ENCODE results near the gene ZC3HAV1.

Gene ZC3HAV1

GRCh38 chr7:139049111-139049510 is 60.4 kb downstream of the ZC3HAV1 start:
- no peak for DNase-seq (ENCODE audit: low read depth)
- H3K4me3 ChIP-seq (ENCODE audit: control insufficient read depth, low read depth, low read length) = no peak overlapping the region
- TF ChIP-seq CTCF (IDR thresholded peaks at IDR 0.05; ENCODE audit: control insufficient read depth, insufficient read depth, low read depth, low read length, missing control alignments) = no peak

- DNase-seq (ENCODE audit: low read depth) = no peak
- no peak for TF ChIP-seq CTCF (IDR thresholded peaks at IDR 0.05; ENCODE audit: control insufficient read depth, insufficient read depth, low read depth, low read length, missing control alignments)
- H3K4me3 ChIP-seq (ENCODE audit: control insufficient read depth, low read depth, low read length) = no peak overlapping the region
Measured at GRCh38 chr7:139047970-139048369, 61.5 kb downstream of the ZC3HAV1 start.

GRCh38 chr7:139046143-139046542 is 63.4 kb downstream of the ZC3HAV1 start:
- H3K4me3 ChIP-seq (ENCODE audit: control insufficient read depth, low read depth, low read length) = no peak overlapping the region
- DNase-seq (ENCODE audit: low read depth) = no peak
- no peak for TF ChIP-seq CTCF (IDR thresholded peaks at IDR 0.05; ENCODE audit: control insufficient read depth, insufficient read depth, low read depth, low read length, missing control alignments)

GRCh38 chr7:139044813-139045794 is 64.4 kb downstream of the ZC3HAV1 start:
- no peak for DNase-seq (ENCODE audit: low read depth)
- TF ChIP-seq CTCF (IDR thresholded peaks at IDR 0.05; ENCODE audit: control insufficient read depth, insufficient read depth, low read depth, low read length, missing control alignments) = no peak
- no peak overlapping the region for H3K4me3 ChIP-seq (ENCODE audit: control insufficient read depth, low read depth, low read length)

- no peak for DNase-seq (ENCODE audit: low read depth)
- TF ChIP-seq CTCF (IDR thresholded peaks at IDR 0.05; ENCODE audit: control insufficient read depth, insufficient read depth, low read depth, low read length, missing control alignments) = no peak
- H3K4me3 ChIP-seq (ENCODE audit: control insufficient read depth, low read depth, low read length) = no peak overlapping the region
Measured at GRCh38 chr7:139043823-139044812, 65.4 kb downstream of the ZC3HAV1 start.

GRCh38 chr7:139041378-139042085 is 68.0 kb downstream of the ZC3HAV1 start:
- TF ChIP-seq CTCF (IDR thresholded peaks at IDR 0.05; ENCODE audit: control insufficient read depth, insufficient read depth, low read depth, low read length, missing control alignments) = no peak
- H3K4me3 ChIP-seq (ENCODE audit: control insufficient read depth, low read depth, low read length) = no peak overlapping the region
- DNase-seq (ENCODE audit: low read depth) = no peak

Data from AG09309 (cell line).